C4-2B (cell line): ENCODE measurements around the gene DCAF6.

Experiments used
- H3K27ac ChIP-seq: fragments of 450-650 bp; 2 replicates; pipeline ENCODE4 v1.5.1; 2017
- ZFX ChIP-seq: fragments of 450-650 bp; IDR thresholded peaks from 2 replicates; pipeline ENCODE4 v1.6.1; 2017
- TF ChIP-seq, protein P1 (sequence below): fragments of 450-650 bp; conservative IDR thresholded peaks from 2 replicates; pipeline ENCODE4 v1.5.1; 2017; ENCODE audit warnings: mild to moderate bottlenecking

Gene DCAF6

DNA sequence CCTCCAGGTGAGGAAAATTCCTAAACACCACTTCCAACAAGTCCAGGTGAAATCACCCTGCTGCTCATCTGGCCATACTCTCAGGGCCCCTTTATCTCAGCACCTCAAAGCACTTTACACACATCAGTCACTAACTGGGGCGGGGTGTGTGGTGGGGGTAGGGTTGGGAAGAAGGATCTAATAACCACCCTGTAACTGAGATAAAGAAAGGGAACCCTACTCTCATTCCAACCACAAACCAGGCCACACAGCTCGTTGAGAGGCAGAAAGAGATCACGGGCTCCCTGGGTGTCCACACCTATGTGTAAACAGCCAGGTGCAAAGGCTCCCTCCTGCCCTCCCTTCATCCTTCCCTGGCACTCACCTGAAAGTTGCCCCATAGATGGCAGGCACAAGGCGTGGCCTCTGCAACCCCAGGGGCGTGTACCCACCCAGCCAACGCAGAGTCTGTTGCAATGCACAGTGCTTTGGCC, 179.9 kb downstream of the DCAF6 start:
- no peak overlapping the region for H3K27ac ChIP-seq
- TF ChIP-seq, protein P1, sequence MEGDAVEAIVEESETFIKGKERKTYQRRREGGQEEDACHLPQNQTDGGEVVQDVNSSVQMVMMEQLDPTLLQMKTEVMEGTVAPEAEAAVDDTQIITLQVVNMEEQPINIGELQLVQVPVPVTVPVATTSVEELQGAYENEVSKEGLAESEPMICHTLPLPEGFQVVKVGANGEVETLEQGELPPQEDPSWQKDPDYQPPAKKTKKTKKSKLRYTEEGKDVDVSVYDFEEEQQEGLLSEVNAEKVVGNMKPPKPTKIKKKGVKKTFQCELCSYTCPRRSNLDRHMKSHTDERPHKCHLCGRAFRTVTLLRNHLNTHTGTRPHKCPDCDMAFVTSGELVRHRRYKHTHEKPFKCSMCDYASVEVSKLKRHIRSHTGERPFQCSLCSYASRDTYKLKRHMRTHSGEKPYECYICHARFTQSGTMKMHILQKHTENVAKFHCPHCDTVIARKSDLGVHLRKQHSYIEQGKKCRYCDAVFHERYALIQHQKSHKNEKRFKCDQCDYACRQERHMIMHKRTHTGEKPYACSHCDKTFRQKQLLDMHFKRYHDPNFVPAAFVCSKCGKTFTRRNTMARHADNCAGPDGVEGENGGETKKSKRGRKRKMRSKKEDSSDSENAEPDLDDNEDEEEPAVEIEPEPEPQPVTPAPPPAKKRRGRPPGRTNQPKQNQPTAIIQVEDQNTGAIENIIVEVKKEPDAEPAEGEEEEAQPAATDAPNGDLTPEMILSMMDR = no peak
- no peak for TF ChIP-seq ZFX

DNA sequence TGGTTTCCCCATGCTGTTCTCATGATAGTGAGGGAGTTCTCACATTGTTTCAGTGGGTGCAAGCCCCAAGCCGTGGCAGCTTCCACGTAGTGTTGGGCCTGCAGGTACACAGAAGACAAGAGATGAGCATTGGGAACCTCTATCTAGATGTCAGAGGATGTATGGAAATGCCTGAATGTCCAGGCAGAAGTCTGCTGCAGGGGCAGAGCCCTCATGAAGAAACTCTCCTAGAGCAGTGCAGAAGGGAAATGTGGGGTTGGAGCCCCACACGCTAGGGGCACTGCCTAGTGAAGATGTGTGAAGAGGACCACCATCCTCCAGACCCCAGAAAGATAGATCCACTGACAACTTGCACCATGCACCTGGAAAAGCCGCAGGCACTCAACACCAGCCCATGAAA, 183.3 kb downstream of the DCAF6 start:
- no peak overlapping the region for H3K27ac ChIP-seq
- TF ChIP-seq, protein P1 = no peak

DNA sequence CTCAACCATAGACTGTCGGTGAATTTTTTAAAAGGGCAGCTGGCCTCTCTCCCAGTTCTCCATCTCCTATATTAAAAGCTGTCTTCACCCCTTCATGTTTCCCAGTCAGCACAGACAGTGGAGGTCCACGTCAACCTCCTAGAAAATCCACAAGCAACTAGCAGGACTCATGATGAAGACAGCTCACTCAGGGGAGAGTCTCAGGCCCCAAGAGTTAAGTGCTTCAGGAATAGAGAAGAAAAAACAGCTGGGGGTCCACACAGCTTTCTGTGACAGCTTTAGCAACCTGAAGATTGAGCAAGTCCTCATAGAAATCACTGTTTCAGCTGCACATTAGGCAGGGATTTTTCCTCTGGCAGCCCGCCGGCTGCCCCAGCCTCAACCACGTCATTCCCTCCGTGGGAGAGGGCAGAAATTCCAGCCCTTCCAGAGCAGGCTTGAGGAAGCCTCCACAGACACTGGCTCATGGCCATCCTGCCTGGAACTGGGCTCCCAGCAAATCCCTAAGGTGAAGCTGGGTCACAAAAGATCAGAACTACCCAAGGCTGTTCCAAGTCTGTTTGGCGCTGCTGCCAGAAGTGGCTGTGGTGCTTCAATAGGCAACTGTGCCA, 185.0 kb downstream of the DCAF6 start:
- no peak for TF ChIP-seq ZFX
- TF ChIP-seq, protein P1 = no peak
- peak overlapping the region; percentile 7 for H3K27ac ChIP-seq

DNA sequence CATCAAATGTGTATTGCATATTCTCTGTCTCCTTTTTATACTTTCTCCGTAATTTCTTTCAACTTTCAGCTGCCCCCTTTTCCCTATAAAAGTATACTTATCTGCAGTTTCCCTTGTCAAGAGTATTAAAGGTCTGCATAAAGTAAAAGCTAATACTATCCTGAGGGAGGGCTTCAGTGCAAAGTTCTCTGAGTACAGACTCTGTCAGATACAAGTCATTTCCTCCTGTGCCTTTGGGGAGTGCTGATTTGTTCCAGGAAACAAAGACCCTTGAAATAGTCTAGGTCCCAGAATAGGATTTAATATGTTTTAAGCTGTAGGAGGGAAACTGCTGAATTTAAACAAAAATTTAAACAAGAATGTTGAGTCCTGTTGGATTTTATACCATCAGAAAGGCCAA, 188.6 kb downstream of the DCAF6 start:
- TF ChIP-seq, protein P1 = no peak
- TF ChIP-seq ZFX = no peak
- H3K27ac ChIP-seq = no peak overlapping the region
